Activated effector memory CD4-positive, alpha-beta T cell treated with anti-CD3 and anti-CD28 coated beads, Interleukin-2, amount 50 U/mL, for 16 hours (primary cell): ENCODE measurements around the gene TNFAIP2.
A peak's percentile ranks its signal among the peaks of the same experiment; 100 is the strongest.

Source experiments
- DNase-seq: peaks from one replicate; pipeline ENCODE4 v3.0.0-alpha.2; 2020

TNFAIP2 gene, protein sequence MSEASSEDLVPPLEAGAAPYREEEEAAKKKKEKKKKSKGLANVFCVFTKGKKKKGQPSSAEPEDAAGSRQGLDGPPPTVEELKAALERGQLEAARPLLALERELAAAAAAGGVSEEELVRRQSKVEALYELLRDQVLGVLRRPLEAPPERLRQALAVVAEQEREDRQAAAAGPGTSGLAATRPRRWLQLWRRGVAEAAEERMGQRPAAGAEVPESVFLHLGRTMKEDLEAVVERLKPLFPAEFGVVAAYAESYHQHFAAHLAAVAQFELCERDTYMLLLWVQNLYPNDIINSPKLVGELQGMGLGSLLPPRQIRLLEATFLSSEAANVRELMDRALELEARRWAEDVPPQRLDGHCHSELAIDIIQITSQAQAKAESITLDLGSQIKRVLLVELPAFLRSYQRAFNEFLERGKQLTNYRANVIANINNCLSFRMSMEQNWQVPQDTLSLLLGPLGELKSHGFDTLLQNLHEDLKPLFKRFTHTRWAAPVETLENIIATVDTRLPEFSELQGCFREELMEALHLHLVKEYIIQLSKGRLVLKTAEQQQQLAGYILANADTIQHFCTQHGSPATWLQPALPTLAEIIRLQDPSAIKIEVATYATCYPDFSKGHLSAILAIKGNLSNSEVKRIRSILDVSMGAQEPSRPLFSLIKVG

DNA sequence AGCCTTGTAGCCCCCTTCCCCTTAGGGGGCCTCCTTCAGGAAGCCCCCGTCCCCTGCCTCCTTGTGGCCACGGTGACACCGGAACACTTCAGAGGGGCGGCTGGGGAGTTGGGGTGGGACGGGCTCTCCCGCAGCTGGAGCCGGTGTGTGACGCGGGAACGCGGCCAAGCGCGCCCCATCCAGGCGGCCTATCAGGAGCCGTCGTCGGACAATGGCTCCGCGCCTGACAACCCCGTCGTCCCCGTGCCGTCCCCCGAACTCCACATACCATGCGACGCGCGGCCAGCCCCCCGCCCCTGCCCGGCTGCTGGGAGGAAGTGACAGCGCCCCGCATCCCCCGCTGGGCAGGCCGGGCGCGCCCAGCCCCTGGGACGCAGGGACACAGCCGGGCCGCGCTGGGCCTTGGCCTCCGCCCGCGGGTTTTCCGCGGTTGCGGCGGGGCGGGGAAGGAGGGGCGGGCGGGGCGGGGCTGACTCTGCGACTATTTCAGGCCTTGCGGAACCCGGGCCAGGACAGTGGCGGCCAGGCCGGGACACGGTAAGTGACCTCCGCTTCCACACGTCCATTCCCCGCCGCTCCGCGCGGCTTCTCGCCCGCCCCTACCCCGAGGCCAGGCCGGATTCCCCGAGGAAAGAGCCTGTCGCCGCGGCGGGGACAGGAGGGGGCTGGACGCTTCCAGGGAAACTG lies at the start of gene TNFAIP2:
TNFAIP2 (plus strand) TSS at position 515 of the 687 bp plus-strand sequence. CDS start 2,997 bp downstream, outside the sequence.
- no peak for DNase-seq

DNA sequence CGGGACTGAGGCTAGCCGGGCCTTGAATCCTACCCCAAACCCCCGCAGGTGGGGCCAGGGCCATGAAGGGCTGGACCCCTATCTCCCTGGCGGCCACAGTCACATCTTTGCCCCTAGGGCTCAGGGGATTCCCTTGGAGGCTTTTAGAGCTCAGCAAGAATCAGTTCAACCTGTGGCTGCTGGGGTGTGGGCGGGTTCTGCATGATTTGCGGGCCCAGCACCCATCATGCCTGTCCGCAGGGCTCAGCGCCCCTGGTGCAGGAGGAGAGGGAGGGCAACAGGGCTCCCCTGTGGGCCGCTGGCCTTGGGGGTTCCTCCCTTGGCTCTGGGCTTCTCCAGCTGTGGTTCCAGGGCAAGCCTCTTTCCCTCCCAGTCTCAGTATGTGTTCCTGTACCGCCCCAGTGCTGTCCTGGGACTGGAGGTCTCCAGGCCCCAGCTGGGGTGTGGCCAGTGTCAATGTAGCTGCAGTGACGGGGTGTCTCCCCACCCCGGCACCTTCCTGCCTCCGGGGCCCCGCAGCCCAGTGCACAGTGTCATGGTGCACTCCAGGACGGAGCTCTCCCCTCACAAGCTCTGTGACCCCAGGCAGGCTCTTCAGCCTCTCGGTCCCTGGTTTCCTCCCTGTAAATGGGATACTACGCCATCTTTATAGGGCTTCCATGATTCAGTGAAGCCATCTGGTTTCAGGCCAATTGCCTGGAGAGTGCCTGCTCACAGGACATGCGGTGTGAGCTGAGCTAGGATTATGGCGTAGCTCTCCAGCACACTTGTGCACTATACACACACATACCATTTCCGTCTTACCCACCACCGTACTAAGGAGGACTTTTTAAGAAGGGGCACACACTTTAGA lies 49.2 kb upstream of the TNFAIP2 start:
- peak; percentile 58 for DNase-seq

DNA sequence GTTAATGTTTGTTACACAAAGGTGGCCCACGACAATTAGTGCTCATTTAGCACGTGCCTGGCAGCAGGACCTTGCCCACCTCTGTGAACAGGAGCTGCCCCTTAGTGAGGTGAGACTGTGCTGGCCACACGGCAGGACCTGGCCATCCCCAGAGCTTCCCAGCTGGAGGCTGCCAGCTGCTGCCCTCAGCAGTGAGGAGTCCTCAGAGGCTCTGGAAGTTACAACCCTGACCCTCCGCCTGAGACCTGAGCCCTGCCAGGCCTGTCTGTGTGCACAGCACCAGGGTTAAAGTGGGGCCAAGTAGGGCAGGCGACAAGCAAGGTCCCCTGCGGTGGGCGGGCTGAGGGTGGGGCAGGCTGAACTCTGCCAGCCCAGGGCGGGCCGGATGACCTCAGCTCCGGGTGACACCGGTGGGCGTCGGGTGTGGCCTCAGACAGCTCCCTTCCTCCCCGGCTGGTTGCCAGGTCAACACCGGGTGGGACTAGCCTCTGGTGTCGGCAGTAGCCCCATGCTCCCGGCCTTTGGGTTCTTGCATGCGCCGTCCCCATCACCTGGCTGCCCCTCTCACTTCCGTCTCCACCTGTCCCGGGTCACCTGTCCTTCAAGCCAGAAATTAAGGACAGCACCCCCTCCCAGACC lies 48.4 kb upstream of the TNFAIP2 start:
- no peak for DNase-seq

DNA sequence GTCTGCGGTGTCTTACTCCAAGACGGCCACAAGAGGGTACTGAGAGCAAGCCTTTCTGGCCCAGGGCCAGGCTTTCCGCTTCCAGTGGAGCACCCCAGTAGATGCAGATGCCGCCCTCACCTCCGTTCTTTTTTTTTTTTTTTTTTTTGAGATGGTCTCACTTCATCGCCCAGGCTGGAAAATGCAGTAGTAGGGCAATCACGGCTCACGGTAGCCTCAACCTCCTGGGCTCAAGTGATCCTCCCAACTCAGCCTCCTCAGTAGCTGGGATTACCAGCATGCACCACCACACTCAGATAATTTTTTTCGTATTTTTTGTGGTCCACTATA lies 44.9 kb upstream of the TNFAIP2 start:
- peak; percentile 91 for DNase-seq

DNA sequence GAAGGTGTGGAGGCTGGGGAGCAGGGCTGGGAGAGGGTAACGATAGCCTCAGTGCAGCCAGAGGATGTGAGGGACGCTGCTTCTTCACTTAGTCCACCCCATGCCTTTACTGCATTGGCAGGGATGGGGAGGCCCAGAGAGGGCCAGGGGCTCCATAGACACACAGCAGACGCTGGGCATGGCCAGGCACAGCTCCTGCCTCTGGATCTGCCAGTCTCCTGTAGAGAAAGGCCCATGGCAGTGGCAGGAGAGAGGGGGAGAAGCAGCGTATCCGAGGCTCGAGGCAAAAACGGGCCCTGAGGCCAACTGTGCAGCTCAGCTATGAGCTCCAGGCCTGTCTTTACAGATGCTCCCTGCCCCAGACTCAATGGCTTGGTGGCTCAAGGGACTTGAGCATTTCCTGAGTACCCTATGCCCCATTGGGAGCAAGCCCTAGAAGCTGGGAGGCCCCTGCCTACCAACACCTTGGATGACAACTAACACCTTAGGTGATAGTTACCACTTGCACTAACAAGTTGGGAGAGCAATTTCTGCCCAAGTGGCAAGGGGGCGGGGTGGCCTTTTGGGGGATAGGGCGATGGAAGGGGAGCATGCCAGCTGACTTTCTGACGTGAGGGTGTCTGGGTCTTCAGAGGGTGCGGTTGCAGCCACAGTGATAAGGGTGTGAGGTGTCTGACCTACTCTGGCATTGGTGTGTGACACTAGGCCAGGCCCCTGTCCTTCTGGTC lies 44.2 kb upstream of the TNFAIP2 start:
- DNase-seq, result no peak

DNA sequence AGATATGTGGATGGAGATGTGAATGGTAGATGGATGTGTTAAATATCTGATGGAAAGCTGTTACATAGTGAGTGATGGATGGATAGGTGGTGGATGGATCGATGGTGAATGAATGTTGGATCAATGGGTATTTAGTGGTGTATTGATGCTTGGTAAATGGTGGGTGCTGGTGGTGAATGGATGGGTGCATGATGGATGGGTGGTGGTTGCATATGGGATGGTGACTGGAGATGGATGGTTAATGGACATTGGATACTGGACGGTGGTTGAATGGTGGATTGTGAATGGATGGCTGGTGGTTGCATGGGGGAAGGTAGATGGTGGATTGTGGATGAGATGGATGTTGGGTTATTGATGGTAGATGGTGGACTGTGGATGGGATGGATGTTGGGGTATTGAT lies 41.3 kb upstream of the TNFAIP2 start:
- DNase-seq, result no peak

DNA sequence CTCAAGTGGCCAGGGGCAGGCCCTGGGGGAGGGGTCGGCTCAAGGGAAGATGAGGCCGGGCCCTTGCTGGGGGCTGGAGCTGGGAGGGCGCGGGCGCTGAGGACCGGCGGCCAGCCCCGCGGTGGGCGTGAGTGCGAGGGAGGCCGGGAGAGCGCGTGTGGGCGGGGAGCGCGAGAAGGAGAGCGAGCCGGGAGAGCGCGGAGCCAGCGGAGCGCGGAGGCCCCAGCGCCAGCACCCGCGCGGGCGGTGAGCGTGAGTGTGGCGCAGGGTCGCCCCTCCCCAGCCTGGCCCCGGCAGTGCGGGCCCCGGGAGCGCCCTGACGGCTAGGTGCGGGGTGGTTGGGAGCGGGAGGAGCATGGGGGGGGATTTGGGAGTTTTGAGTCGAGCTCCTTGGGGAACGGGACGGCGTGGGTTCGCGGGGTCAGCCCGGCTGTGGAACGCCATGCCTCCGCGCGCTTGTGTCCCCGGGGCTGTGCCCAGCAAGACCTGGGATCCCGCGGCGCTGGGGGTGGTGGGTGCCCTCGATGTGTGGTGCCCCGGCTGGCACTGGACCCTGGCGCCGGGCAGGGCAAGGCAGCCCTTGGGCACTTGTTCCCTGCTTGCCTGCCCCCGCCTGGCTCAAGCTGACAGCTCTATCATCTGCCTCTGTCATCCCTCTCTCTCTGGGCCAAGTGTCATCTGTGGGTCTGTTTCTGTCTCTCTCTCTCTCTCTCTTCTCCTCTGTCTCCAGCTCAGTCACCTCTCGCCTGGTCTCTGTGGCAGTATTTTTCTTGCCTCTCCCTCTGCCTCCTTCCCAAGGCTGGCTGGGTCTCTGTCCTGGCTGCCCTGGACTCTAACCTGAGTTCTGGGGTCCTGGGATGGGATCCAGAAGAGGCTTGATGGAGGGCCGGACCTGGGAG lies 39.0 kb upstream of the TNFAIP2 start, which contains the start of gene LBHD2:
LBHD2 (plus strand) TSS at position 190 of the 899 bp plus-strand sequence. CDS start 1,803 bp downstream, outside the sequence.
- no peak for DNase-seq

DNA sequence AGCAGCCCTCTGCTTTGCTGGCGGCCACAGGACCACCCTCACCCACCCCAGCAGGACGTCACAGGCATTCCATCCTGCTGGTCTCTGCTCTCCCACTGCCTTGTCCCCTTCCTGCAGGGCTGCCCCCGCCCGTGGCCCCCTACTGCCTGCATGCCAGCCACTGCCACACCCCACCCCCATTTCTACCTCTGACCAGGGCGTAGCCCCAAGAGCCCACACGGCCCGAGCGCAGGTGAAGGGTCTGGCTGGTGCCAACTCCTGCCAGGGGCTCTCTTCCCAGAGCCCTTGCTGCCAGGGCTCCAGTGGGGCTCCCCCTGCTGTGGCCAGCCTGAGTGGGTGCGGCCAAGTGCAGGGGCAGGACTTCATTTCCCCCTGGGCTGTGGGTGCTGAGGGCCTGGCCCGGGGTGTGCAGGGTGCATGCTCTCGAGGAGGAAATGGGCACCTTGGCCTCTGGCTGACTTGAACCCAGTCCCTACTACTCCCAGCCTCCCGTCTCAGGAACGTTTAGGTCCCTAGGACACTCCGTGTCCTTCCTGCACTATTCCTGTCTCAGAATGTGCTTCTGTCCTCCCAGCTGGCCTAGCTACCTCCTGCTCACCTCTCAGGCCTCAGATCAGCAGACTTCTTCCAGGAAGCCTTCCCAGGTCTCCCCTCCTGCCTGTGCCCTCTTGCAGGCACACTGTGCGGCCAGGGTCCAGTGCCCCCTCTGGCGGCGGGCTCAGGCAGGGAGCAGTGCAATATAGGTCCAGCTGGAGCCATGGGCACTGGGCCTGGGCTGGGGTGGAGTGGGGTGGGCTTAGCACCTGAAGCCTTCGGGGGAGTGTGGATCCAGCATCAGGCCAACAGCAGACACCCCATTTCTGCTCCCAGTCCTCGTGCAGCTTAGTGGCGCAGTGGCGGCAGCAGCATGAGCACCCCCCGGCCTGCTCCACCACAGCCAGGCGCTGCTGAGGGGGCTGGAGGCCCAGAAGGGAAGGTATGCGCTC lies 37.9 kb upstream of the TNFAIP2 start:
- no peak for DNase-seq

DNA sequence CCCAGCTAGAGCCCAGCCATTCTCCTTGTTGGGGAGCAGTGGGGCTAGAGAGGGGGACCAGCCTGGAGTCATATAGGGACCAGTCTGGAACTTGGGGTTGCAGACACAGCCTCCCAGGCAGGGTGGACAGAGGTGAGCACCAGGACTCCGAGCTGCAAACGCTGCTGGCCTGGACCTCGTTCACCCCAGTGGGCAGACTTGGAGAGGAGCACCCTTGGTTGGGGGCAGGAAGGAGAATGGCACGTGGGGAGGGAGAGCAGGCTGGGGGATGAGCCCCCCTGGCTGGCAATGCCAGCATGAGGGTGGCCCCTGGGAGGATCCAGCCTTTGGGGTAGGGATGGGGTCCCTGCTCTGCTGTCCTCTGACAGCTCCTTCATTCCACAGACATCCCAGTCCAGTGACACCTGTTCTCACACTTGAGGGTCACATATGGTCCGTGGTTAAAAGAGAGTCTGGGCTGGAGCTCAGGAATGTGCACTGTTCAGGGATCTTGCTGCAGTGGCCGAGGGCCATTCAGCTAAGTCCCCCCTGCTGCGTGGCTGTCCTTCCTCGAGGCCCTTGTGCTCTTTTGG lies 36.4 kb upstream of the TNFAIP2 start:
- DNase-seq, result no peak

DNA sequence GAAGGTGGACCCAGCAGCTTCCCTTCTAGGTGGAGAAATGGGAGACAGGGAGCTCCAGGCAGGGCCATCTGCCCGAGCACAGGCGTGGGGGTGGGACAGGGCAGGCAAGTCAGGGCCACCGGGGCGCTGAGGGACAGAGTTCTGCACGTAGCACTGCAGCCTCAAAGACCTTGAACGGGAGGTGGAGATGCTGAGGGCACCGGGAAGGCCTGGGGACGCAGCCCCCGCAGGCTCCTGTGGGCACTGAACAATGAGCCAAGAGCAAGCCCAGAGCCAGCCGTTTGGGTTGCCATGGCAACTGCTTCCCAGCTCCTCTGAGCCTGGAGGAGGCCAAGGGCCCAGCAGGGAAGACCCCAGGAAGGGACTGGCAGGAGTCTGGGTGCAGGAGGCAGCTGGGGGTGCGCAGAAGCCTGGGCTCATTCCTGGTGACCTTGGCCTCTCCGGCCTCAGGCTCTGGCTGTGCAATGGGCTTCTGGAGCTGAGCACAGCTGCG lies 35.9 kb upstream of the TNFAIP2 start:
- no peak for DNase-seq

DNA sequence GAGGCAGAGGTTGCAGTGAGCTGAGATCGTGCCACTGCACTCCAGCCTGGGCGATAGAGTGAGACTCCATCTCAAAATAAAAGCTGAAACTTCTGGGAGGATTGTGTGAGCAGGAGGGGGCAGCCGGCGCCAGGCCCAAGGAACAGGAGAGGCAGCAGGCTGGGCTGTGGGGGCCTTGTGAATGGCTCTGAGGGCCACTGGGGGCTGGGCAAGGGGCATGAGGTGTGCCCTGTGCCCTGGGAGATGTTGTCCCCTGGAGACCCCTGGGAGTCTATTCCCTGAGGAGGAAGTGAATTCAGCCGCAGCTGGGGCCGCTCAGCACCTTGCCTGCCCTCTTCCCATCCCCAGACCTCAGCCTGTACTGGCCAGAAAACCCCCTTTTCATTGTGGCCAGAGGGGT lies 34.3 kb upstream of the TNFAIP2 start:
- no peak for DNase-seq

DNA sequence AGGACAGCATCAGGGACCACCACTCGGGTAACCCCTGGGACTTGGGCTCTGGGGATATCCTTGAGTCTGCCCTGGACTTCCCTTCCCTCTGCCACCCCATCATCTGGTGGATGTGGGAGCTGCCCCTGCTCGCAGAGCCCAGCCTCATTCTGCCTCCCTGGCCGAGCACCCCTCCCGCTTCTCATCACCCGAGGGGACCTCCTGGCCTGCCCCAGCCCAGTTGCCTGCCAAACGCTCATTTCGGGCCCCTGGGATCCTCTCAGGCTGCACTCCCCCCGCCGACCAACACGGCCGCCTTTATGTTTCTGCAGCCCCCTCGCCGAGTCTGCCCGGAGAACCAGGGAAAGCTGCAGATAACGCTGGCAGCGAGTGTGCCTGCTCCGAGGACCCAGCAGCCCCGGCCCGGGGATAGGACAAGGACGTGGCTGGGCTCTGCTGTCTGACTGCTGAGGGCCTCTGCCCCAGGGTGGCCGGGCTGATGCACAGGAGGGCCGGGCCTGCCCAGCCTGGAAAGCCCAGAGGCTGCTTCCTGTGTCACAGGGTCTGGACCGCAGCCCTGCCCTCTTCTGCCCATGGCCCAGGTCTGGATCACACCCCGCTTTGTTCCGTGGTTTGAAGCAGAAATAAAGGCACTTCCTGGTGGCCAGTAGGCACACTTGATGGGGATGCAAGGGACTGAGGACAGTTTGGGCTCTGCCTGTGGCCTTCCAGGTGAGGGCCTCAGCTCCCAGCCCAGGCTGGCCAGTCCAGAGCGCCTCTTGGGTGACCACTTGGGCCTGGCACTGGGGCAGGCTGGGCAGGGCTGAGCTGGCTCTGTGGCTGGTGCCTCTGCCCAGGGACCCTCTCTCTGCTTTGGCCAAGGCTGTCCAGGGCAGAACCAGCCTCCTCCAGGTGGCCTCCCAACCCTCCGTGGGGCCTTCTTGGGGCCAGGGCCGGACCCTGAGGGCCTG lies 33.6 kb upstream of the TNFAIP2 start:
- no peak for DNase-seq

DNA sequence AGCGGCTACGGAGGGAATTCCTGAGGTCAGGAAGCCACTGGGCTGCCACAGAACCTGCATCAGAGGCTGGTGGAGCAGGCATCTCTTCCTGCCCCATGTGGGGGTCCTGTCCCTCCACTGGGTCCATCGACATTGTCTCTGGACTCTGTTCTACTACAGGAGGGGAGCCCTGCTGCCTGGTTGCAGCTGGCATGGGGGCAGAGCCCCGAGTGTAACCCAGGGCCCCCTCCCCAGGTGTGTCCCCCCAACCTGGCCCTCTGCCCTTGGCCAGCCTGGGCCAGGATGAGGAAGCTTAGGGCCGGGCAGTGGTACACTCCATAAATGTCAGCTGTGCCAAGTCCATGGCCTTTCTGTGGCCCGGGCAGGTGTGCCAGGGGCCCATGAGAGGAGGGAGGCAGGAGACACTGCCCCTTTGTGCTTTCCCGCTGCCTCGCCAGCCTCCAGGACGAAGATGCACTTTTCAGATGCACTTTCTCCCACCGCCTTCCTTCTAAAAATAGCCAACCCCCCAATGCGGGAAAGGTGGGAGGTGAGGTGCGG lies 32.7 kb upstream of the TNFAIP2 start:
- DNase-seq, result no peak

DNA sequence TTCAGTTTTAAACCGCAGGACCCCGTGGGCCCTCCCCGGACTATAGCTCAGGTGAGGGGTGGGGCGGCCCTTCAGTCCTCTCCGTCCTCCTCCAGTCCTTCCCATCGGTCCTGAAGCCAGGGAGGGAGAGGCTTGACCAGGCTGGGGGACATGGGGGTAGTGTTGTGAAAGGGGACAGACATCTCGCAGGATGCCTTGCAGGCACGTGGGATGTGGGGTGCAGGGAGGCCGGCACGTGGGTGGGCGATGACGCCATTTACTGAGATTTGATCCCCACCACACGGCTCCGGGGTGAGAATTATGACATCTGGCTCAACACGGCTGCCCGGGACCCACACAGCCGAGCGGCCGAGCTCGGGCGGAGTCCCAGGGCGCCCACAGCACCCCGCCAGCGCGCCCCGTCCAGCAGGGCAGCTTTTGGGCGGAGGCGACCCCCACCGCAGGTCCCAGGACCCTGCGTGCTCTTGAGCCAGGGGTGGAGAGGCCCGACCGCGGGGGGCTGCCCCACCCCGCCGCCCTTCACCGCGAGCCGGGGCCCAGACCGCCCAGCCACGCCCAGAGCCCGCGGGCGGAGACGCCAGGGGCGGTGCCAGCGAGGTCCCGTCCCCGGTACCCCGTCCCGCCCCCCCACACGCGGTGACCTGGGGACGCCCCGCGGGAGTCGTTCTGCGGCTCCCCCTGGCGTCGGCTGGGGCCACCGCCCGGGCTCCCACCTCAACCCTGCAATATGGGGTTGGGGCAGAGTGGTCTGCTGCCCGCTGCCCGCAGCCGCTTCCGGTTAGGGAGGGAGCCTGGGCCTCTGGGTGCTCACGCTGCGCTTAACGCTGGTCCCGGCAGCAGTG lies 32.0 kb upstream of the TNFAIP2 start:
- DNase-seq, result peak; percentile 92

DNA sequence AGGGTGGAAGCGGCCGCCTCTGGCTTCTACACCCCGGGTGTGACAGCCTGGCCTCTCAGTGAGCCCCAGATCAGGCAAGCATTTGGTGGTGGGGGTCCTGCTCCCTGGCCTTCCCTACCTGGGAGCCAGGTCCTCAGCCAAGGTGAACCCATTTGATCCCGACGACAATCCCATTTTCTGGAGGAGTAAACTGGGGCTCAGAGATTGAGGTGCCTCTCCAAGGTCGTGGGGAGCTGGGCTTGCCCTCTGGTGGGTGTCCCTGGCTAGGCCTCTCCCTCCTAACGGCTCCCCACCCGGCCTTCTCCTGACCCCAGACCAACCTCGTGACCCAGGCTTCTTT lies 31.4 kb upstream of the TNFAIP2 start:
- DNase-seq, result no peak

DNA sequence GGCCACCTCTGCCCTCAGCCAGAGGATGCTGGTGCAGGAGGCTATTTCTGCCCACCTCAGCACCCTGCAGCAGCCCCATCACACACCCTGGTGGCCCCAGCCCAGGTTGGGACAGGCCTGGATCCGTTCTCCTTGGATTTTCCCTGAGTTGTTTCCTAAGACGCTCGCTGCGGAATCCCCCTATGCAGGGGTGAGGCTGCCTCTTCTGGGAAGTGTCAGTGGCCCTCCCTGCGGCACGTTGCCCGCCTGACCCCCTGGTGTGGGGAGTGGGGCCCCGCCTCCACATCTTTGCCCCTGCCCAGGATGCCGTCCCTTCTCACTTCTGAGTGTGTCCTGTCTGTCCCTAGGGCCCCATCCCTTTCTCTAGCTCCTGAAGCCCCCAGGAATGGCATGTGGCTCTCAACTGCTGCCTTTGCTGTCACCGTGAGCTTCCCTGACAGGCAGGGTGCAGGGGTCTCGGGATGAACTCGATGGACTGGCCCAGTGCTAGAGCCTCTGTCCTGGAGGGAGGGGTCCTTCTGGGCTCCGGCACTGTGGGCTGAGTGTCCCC lies 29.3 kb upstream of the TNFAIP2 start:
- DNase-seq, result no peak
